ENCODE results near the gene LENG9.
"Not testable (repeated sequence)": the region's sequence is repeated elsewhere in the genome, so short reads cannot be mapped to it uniquely, and the experiment has no call there.

- not testable (repeated sequence) for TF ChIP-seq CTCF, POLR2A (IDR thresholded peaks at IDR 0.05)
These were observed 43.6 kb upstream of the LENG9 start for GRCh38 chr19:54507038-54507717.

Data from lower leg skin (tissue), 3 donors.